Cardiac muscle cell (in vitro differentiated cells and primary cell): ENCODE data around the gene TMTC2. TPM values are rescaled to one million over a fixed set of nuclear protein-coding genes. Genes with fewer than 3 reads are reported as not detected.

Source experiments
- DNase-seq, 2 donors: peaks; one replicate each; pipeline versions ENCODE4 v3.0.0 to v3.0.0-alpha.2; 2010 to 2017; ENCODE audit warnings: low read depth in 1 of 2, low spot score in 1 of 2
- H3K27ac ChIP-seq: fragments of 200-600 bp; sonication (generic); 2 replicates; pipeline ENCODE4 v1.5.1; 2016
- H3K27me3 ChIP-seq: fragments of 200-600 bp; sonication (generic); 2 replicates; pipeline ENCODE4 v1.6.0; 2016; ENCODE audit warnings: control low read depth
- H3K36me3 ChIP-seq: fragments of 200-600 bp; sonication (generic); 2 replicates; pipeline ENCODE4 v1.5.1; 2016; ENCODE audit warnings: control low read depth
- H3K4me1 ChIP-seq: fragments of 200-600 bp; sonication (generic); 2 replicates; pipeline ENCODE4 v1.8.1; 2017; ENCODE audit warnings: low read depth, mild to moderate bottlenecking, mixed run types
- H3K4me3 ChIP-seq: fragments of 200-600 bp; sonication (generic); 2 replicates; pipeline ENCODE4 v1.5.1; 2016; ENCODE audit warnings: mild to moderate bottlenecking
- H3K9me3 ChIP-seq: fragments of 200-600 bp; sonication (generic); 2 replicates; pipeline ENCODE4 v1.5.1; 2017; ENCODE audit warnings: low read depth, mild to moderate bottlenecking, control low read depth
- polyA plus RNA-seq: library from polyadenylated mRNA; unstranded; fragments of >200 nt; fragmentation: Nextera tagmentation; extraction: Ambion mirVana; gene quantifications from 2 replicates; pipeline ENCODE4 v1.2.1, GENCODE V29; 2016
- total RNA-seq: library from RNA; depleted of rRNA; stranded (reverse); fragments of >200 nt; gene quantifications from 2 replicates; pipeline ENCODE4 v1.2.3, GENCODE V29; 2016
- TF ChIP-seq, protein P1 (sequence below): IDR thresholded peaks from 2 replicates; pipeline ENCODE4 v1.5.1; 2012; ENCODE audit warnings: low read depth, mild to moderate bottlenecking, low read length

Gene TMTC2
- total and polyA plus RNA-seq, 2 experiments from 2014 or later = 0.89 to 10.8 TPM

DNA sequence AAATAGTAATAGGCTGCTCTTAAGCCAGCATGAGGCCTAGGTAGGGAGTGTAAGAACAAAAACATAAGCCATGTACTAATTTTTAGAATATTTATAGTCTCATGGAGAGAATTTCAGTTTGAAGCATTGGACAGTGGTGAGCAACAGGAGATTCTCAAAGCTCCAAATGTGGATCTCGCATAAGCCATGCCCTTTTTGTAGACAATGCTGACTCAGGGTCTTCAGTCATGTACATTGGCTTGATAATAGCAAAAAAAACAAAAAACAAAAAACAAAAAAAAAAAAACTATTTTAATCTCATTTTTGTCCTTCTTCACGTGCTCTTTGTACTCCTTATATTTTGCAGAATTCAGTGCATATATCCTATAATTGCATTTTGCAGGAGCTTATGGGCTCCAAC, 402.9 kb downstream of the TMTC2 start:
- no peak for DNase-seq
- TF ChIP-seq, protein P1, sequence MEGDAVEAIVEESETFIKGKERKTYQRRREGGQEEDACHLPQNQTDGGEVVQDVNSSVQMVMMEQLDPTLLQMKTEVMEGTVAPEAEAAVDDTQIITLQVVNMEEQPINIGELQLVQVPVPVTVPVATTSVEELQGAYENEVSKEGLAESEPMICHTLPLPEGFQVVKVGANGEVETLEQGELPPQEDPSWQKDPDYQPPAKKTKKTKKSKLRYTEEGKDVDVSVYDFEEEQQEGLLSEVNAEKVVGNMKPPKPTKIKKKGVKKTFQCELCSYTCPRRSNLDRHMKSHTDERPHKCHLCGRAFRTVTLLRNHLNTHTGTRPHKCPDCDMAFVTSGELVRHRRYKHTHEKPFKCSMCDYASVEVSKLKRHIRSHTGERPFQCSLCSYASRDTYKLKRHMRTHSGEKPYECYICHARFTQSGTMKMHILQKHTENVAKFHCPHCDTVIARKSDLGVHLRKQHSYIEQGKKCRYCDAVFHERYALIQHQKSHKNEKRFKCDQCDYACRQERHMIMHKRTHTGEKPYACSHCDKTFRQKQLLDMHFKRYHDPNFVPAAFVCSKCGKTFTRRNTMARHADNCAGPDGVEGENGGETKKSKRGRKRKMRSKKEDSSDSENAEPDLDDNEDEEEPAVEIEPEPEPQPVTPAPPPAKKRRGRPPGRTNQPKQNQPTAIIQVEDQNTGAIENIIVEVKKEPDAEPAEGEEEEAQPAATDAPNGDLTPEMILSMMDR = no peak
- H3K27me3 ChIP-seq = no peaks in the 10 kb centered on the region

DNA sequence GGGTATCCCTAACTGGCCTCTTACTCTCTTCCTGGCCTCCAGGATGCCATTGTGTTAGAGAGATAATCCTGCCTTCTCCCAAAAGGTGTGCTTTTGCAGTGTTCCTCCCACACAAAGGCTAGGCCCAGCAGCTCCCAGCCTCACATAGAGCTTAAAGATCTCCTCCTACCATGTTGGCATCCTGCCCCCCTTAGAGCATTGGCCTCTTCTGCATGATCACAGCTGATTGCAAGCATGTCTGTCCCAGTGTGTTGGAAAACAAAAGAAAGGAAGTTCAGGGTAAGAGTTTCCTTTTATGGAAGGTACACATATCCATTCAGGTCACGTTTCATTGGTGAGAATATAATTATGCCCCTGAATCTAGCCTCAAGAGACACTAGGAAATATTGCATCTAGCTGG, 405.4 kb downstream of the TMTC2 start:
- Histone ChIP-seq H3K4me1 (no peaks in the 10 kb centered on the region), H3K9me3 (no peaks in the 10 kb centered on the region), H3K4me3 (no peak overlapping the region), H3K27me3 (no peaks in the 10 kb centered on the region), H3K36me3 (no peaks in the 10 kb centered on the region), H3K27ac (no peak overlapping the region)
- TF ChIP-seq, protein P1 = no peak
- no peak for DNase-seq

More for the DNA sequence above, 402.9 kb downstream of the TMTC2 start:
- H3K27ac ChIP-seq = no peak overlapping the region
- no peaks in the 10 kb centered on the region for H3K9me3 ChIP-seq
- no peak overlapping the region for H3K4me3 ChIP-seq
- no peaks in the 10 kb centered on the region for H3K4me1 ChIP-seq
- H3K36me3 ChIP-seq = no peaks in the 10 kb centered on the region

DNA sequence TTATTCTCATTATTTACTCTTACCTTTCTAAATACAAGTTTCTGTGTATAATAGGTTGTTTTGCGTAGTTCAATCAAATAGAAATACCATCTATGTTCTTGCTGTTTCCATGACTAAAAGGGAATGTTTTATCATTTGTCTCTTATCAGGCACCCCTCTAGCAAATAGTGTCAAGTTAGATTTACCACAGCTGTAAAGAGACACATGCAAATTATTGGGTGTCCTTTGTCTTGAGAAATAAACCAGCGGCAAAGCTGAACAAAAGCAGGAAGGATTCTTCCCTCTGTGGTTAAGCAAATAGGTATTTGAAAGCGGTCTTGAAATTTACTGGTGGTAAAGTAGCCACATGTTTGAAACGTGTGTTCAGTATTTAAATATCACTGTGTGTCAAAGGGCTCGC, 405.9 kb downstream of the TMTC2 start:
- Histone ChIP-seq H3K27me3 (no peaks in the 10 kb centered on the region), H3K4me1 (no peaks in the 10 kb centered on the region), H3K9me3 (no peaks in the 10 kb centered on the region), H3K36me3 (no peaks in the 10 kb centered on the region), H3K4me3 (no peak overlapping the region), H3K27ac (no peak overlapping the region)
- no peak for DNase-seq
- TF ChIP-seq, protein P1 = no peak

DNA sequence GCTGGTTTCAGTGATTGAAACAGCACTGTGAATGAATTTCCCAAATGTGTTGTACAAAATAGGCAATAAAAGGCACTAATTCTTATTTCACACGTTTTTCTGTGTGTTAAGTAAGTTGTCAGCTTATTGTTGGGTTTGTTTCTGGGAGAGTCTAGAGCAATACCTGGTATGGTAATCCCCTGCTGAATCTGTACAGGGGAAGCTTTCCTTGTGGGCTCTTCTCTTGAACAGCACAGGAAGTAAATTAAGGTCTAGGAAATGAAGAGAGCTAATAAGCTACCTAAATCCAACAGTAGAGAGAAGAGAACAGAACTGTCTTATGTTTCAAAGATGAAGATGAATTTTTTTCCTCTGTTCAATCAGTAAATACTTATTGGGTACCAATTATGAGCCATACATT, 406.7 kb downstream of the TMTC2 start:
- Histone ChIP-seq H3K4me1 (no peaks in the 10 kb centered on the region), H3K27me3 (no peaks in the 10 kb centered on the region), H3K27ac (no peak overlapping the region), H3K9me3 (no peaks in the 10 kb centered on the region), H3K4me3 (no peak overlapping the region), H3K36me3 (no peaks in the 10 kb centered on the region)
- DNase-seq = no peak
- TF ChIP-seq, protein P1 = no peak

DNA sequence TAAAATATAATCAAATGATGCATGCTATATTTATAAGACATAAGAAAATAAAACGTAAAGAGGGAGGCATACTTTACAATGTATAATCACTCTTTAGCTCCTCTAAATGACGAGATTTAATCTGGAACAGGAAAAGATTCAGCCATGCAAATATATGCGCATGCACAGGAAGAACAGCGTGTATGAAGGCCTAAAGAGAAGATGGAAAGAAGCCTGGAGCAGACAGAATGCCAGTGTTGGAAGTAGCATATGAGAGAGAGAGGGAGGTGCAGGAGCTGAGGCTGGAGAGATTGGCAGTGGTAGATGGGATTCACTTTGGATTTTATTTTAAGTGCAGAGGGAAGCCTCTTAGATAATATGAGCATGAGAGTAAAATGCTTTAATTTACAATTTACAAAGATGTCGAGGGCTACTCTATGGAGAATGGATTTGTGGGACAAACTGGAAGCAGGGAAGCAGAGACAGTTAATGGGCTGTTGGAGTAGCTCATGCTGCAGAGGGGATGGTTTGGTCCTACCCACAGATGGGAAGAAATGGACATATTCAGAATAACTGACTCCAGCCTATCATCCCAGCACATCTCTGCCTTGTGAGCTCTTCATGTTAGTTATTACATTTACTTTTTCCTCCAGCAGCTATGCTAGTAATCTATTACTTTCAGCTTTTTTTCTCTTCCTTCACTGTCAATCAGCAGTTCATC, 411.1 kb downstream of the TMTC2 start:
- no peaks in the 10 kb centered on the region for H3K9me3 ChIP-seq
- no peaks in the 10 kb centered on the region for H3K36me3 ChIP-seq
- H3K4me1 ChIP-seq = no peaks in the 10 kb centered on the region
- H3K27ac ChIP-seq = no peak overlapping the region
- H3K4me3 ChIP-seq = no peak overlapping the region
- no peaks in the 10 kb centered on the region for H3K27me3 ChIP-seq
- TF ChIP-seq, protein P1 = no peak
- no peak for DNase-seq
